ENCODE data around the gene PLCB1.
"Not testable (repeated sequence)": the region's sequence is repeated elsewhere in the genome, so short reads cannot be mapped to it uniquely, and the experiment has no call there.

PLCB1 gene

GRCh38 chr20:8342391-8342790, 210.3 kb downstream of the PLCB1 start:
- DNase-seq = no peak

GRCh38 chr20:8344106-8344505, 212.0 kb downstream of the PLCB1 start:
- no peak for DNase-seq

GRCh38 chr20:8344631-8345030, 212.6 kb downstream of the PLCB1 start:
- no peak for DNase-seq

GRCh38 chr20:8346700-8347270, 214.7 kb downstream of the PLCB1 start:
- DNase-seq = no peak

GRCh38 chr20:8350225-8350624, 218.2 kb downstream of the PLCB1 start:
- DNase-seq = not testable (repeated sequence)

GRCh38 chr20:8352486-8352885, 220.4 kb downstream of the PLCB1 start:
- DNase-seq = no peak

GRCh38 chr20:8353512-8353911, 221.4 kb downstream of the PLCB1 start:
- no peak for DNase-seq

- no peak for DNase-seq
These were observed 223.4 kb downstream of the PLCB1 start for GRCh38 chr20:8355453-8355852.

- no peak for DNase-seq
These were observed 224.7 kb downstream of the PLCB1 start for GRCh38 chr20:8356806-8357205.

GRCh38 chr20:8357703-8358102, 225.6 kb downstream of the PLCB1 start:
- no peak for DNase-seq

- no peak for DNase-seq
These were observed 228.0 kb downstream of the PLCB1 start for GRCh38 chr20:8360035-8360434.

- DNase-seq = no peak
These were observed 229.1 kb downstream of the PLCB1 start for GRCh38 chr20:8361006-8361652.

- DNase-seq = no peak
These were observed 229.7 kb downstream of the PLCB1 start for GRCh38 chr20:8361779-8362178.

GRCh38 chr20:8362457-8362856, 230.4 kb downstream of the PLCB1 start:
- DNase-seq = no peak

- DNase-seq = no peak
These were observed 232.1 kb downstream of the PLCB1 start for GRCh38 chr20:8363970-8364733.

GRCh38 chr20:8364734-8365078, 232.6 kb downstream of the PLCB1 start:
- no peak for DNase-seq

- DNase-seq = no peak
These were observed 233.6 kb downstream of the PLCB1 start for GRCh38 chr20:8365634-8366033.

- DNase-seq = no peak
These were observed 234.3 kb downstream of the PLCB1 start for GRCh38 chr20:8366303-8366923.

GRCh38 chr20:8367689-8368088, 235.6 kb downstream of the PLCB1 start:
- DNase-seq = no peak

- DNase-seq = no peak
These were observed 236.6 kb downstream of the PLCB1 start for GRCh38 chr20:8368670-8369069.

GRCh38 chr20:8369311-8369710, 237.2 kb downstream of the PLCB1 start:
- no peak for DNase-seq

- no peak for DNase-seq
These were observed 238.7 kb downstream of the PLCB1 start for GRCh38 chr20:8370774-8371173.

- no peak for DNase-seq
These were observed 240.8 kb downstream of the PLCB1 start for GRCh38 chr20:8372824-8373380.

- no peak for DNase-seq
These were observed 241.5 kb downstream of the PLCB1 start for GRCh38 chr20:8373579-8373978.
